ENCODE measurements around the gene PDE4DIP.
"Not testable (repeated sequence)": the region's sequence is repeated elsewhere in the genome, so short reads cannot be mapped to it uniquely, and the experiment has no call there.

DNA sequence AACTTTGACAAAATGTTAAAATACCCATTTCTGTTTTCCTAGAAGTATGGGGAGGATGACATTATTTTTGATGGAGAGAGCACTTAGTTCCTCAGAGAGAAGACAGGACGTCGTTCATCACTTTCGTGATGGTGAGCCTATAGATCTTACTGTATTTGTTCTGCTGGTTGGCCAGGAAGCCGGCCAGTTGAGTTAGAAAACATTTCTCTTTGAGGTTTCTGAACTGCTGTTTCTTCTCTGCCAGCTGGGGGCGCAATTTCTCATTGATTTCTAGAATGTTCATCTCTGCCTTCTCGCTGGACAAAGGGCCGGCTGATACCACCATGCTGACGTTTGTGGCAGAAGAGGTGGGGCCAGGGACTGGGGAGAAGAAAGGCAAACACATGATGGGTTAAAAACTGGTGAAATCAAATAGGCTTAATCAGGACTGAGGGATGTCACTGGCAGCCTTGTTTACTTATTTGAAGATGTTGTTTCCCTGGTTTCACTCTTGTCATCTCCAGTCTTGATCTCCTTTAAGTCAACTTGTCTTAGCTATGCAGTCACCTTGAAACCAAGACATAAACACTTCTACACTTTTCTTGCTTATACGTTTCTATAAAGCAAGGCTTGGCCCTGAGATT is 231.4 kb downstream of the PDE4DIP start:
- TF ChIP-seq, protein P1, sequence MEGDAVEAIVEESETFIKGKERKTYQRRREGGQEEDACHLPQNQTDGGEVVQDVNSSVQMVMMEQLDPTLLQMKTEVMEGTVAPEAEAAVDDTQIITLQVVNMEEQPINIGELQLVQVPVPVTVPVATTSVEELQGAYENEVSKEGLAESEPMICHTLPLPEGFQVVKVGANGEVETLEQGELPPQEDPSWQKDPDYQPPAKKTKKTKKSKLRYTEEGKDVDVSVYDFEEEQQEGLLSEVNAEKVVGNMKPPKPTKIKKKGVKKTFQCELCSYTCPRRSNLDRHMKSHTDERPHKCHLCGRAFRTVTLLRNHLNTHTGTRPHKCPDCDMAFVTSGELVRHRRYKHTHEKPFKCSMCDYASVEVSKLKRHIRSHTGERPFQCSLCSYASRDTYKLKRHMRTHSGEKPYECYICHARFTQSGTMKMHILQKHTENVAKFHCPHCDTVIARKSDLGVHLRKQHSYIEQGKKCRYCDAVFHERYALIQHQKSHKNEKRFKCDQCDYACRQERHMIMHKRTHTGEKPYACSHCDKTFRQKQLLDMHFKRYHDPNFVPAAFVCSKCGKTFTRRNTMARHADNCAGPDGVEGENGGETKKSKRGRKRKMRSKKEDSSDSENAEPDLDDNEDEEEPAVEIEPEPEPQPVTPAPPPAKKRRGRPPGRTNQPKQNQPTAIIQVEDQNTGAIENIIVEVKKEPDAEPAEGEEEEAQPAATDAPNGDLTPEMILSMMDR (IDR thresholded peaks at IDR 0.05), result peak; percentile 23
- not testable (repeated sequence) for TF ChIP-seq EZH2phosphoT487, EZH2 (IDR thresholded peaks at IDR 0.05)
